GM21515 (cell line): Measurements from ENCODE around the gene PEX11A.

Experiments
- ATAC-seq: cut with Tn5 transposase; IDR thresholded peaks from one replicate; pipeline ENCODE4 v1.9.1; 2021; ENCODE audit not compliant: unreplicated experiment

PEX11A gene

DNA sequence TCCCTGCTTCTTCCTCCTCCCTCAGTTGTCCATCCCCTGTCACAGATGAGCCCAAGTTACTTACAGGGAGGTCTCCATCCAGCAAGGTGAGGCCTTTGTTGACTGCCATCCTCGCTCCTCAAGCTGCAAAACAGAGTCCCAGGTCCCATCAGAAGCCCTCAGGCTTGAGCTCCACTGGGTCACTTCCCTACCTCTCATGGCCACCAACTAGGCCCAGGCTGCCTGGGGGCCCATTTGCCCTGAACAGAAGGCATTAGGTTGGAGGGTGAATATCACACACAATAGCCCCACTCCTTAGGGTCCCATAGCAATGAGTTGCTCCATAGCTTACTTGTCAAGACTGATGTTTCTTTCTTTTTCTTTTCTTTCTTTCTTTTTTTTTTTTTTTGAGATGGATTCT, 13.2 kb downstream of the PEX11A start:
- no peak for ATAC-seq

DNA sequence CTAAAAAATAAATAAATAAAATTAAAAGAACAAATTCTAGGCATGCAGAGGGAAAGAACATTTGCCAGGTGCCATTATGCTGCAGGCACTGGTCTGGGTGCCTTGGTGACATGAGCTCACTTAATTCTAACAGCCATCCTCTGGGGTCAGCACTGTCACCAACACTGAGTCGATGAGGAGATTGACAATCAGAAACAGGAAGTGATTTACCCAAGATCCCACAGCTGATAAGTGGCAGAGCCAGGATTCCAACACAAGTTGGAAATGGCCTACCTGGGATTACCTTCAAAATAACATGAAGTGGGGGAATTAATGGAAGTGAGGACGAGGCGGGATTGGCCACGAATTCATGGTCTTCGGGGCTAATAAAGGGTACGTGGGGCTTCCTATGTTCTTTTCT, 14.9 kb downstream of the PEX11A start:
- ATAC-seq, result no peak

DNA sequence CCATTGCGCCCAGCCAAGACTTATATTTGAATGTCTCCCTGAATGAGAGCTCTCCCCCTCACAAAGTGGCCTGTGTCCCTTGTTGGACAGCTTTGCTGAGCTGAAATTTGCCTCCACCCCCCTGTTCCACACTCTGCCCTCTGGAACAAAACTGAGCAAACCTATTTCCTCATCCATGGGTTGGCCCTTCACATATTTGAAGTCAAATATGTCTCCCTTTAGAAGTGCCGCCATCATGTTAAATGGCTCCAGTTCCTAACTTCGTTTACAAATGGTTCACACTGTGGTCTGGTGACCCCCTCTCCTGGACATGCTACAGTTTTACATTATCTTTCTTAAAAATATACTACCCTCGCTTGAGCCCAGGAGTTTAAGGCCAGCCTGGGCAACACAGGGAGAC, 16.0 kb downstream of the PEX11A start:
- no peak for ATAC-seq

- no peak for ATAC-seq
Observed at GRCh38 chr15:89673165-89673512, 17.4 kb downstream of the PEX11A start.

DNA sequence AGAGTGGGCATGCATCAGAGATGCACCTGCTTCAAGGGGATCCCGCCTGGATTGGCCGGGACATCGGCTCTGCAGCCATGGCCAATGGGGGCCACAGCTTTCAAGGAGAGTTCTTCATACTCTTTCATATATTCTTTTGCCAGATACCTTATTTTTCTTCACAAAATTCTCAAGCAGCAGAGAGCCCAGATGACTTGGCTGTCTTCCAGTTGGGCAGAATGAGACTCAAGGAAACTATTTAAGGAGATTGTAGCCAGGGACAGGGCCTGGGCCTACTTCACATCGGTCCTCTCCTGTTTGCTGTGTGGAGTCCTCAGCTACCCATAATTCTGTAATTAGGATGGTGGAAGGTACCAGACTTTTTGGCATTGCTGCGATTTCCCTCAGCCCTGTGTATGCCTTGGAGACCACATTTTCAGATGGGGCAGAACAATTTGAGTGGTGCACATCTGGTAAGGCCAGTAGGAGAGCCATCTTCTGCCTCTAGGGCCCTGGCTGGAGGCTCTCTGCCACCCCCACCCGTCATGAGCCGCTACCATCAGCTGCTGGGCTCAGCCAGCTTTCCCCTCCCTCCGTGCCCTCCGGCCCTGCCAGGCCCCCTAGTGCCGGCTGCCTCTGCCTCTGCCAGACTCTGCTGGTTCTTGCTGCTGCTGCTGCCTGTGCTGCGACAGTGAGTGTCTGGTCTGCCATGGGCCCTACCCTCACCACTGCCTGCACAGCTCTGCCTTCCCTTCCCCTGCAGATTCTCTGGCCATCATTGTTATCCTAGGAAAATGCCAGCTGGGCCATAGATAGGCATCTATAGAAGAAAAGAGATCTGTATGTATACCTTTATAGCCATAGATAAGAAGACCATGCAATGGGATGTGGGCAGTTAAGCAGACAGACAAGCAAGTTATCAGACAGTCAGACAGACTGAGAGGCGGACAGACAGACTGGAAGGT, 18.1 kb downstream of the PEX11A start:
- ATAC-seq, result no peak

DNA sequence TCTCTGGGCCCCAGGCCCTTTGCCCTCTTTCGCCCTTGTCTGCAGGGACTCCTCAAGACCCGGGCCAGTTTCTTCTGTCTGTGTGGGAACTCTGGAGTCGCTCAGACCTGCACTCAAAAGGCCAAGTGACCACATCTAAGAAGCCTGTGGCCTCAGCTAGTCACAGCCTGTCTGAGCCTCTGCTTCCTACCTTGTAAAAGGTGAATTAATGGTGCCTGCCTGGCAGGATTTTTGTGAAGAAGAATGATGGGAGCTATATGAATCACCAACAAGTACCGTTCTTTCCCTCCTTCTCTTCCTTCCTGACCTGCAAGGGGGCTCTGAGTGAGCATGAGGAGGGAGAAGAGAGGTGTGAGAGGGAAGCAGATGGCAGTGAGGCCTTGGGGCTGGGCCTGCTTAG, 18.9 kb downstream of the PEX11A start:
- ATAC-seq, result no peak

DNA sequence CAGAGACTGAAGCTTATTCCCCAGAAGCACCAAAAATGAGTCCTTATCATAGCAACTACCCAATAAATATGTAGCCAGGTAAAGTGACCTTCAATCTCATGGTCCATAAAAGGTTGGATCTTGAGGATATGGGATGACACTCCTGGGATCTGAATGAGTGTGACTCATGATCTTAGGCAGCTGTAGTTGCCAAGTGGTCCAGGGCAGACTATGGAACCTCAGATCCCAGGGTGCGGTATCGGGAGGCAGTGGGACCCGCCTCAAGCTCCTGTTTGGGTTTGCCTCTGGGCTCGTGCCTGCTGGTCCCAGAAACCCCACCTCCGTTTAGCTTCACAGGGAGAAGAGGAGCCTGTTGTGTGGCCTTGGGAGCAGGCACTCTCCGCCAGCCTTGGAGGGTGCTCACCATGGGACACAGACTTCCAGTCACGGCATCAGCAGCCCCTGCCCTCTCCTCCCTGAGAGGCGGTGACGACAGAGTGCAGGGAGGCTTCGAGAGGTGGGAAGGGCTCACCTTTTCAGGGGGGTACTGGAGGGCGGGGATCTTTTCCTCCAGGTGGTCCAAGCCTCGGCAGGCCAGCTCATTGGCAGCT, 19.5 kb downstream of the PEX11A start:
- ATAC-seq, result no peak

GRCh38 chr15:89669941-89670340, 20.6 kb downstream of the PEX11A start:
- ATAC-seq, result no peak

GRCh38 chr15:89669309-89669865, 21.2 kb downstream of the PEX11A start:
- no peak for ATAC-seq

GRCh38 chr15:89668171-89668570, 22.4 kb downstream of the PEX11A start:
- no peak for ATAC-seq

GRCh38 chr15:89667706-89667960, 22.9 kb downstream of the PEX11A start:
- ATAC-seq, result no peak

DNA sequence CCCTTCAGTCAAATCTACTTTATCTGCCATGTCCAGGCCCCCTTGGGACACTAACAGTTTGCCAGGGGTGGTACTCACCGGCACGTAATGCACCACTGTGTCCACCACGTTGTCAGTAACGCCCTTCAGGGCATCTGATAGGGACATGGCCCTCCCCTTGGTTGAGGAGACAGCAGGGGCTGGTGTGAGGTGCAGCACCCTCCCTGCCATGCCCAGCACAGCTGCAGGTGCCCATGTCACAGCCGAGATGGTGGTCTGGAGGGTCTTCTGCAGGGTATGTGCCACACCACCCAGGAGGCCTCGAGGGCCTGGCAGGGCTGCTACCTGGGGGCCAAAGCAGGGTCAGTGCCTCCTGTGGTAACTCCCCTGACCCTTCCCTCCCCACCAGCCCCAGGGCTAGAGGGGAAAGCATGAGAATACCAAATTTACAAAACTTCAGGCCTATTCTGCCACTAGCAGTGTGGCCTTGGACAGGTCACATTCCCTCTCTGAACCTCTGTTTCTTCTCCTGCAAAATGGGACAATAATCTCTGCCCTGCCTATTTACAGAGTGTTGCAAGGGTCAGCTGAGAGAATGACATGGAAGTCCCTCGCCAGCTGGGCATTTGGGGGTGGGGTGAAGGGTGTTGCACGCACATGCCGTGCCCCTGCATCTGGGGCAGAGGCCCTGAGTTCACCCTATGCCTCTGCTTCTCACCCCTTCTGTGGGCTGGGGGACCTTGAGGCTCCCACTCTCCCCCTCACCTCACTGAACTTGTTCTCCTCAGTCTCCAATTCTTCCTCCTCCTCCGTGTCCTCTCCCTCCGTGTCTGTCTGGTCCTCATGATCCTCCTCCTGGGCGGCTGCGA, 23.5 kb downstream of the PEX11A start:
- ATAC-seq, result no peak

DNA sequence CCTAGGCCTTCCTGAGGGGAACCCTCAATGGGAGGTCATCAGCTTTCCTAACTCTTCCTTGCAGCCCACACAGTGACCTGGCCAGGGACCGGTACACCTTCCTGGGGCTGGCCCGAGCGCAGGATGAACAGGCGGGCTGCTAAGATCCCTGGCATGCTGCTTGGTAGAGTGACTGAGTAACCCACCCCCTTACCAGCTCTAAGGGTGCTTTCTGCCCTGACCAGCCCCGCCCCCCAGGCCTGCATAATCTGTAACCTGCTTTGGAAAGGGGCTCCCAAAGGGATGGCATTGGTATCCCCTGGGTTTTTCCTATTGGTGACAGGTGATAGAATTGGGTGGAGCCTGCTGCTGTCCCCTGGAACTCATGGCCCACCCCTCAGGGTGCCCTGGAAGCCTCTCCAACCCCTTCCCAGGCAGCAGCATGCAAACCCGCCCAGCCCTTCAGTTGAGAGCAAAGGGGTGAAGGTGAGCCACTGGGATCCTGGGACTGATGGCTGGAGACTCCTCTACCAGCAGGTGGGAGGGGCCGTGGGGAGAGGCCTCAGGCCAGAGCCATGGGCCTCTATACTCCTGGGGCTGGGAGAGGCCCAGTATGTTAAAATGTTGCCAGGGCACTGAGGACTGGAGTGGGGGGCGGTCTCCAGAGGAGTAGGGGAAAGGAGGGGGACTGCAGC, 24.2 kb downstream of the PEX11A start:
- no peak for ATAC-seq

GRCh38 chr15:89665449-89666181, 24.9 kb downstream of the PEX11A start:
- ATAC-seq, result no peak

GRCh38 chr15:89664441-89665350, 25.9 kb downstream of the PEX11A start:
- no peak for ATAC-seq

- no peak for ATAC-seq
Observed at GRCh38 chr15:89662893-89663626, 27.5 kb downstream of the PEX11A start.

GRCh38 chr15:89660556-89660955, 30.0 kb downstream of the PEX11A start:
- ATAC-seq, result no peak

DNA sequence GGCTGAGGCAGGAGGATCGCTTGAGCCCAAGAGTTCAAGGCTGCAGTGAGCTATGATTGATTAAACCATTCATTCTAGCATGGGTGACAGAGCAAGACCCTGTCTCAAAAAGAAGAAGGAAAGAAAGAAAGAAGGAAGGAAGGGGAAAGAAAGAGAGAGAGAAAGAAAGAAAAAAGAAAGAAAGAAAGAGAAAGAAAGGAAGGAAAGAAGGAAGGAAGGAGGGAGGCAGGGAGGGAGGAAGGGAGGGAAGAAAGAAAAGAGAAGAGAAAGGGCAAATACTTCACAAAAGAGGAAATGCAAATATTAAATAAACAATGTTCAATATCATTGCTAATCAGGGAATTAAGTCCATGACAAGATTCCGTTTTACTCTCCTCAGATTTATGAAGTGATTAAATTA, 31.3 kb downstream of the PEX11A start:
- no peak for ATAC-seq
